ENCODE data around the gene ERAP2. TPM values are rescaled to one million over a fixed set of nuclear protein-coding genes. Genes with fewer than 3 reads are reported as not detected.
A peak's percentile ranks its signal among the peaks of the same experiment; 100 is the strongest.

The ERAP2 gene
- total RNA-seq, 1 donor from 2014 or later: 14.8 TPM

GRCh38 chr5:96885518-96886338, 9.4 kb downstream of the ERAP2 start:
- DNase-seq (ENCODE audit: low spot score) (no peak), ATAC-seq (no peak)
- intact Hi-C loops (cut with DNase I): no loop called here

DNA sequence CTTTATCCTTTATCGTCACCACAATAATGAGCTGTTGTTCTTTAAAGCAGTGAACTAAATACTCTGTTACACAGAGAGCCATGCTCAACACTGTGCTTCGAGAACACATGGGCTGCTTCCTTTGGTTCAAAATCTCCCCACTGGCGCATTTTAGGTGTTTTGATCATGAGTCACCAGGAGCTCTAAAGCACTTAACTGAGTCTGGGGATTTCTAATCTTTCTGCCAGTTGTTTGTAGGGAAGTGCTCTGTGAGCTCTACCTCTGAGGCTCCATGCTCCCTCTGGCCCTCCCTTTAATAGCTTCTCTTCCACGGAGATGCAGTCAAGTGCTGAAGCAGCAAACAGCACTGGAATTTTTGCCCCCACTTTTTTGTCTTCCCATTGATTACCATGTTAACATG, 17.0 kb downstream of the ERAP2 start:
- intact Hi-C loops (cut with DNase I): loop anchor here (5.0 kb wide), 1 partner anchor 286 kb away; no protein-coding TSS in a partner anchor
- ATAC-seq: no peak

DNA sequence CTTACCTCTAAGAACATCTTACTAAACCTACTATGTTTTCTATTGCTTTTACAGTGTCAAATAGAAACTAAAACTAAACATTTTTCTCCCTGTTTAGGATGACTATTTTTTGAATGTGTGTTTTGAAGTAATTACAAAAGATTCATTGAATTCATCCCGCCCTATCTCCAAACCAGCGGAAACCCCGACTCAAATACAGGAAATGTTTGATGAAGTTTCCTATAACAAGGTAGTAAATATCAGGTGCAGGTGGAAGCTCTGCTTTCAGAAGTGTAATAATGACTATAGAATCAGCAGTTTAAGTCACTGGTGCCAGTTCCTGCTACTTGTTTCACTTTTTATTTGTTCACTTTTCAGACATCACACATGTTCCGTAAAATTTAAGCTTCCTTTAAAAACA, 20.0 kb downstream of the ERAP2 start:
- peak; percentile 42 for ATAC-seq
- intact Hi-C loops (cut with DNase I): no loop called here
- no peak for DNase-seq (ENCODE audit: low spot score)

More for the DNA sequence above, 17.0 kb downstream of the ERAP2 start:
- no peak for DNase-seq (ENCODE audit: low spot score)

- DNase-seq (ENCODE audit: low spot score) (no peak), ATAC-seq (peak; percentile 68)
- intact Hi-C loops (cut with DNase I): no loop called here
These were observed 20.5 kb downstream of the ERAP2 start for GRCh38 chr5:96896806-96897205.

DNA sequence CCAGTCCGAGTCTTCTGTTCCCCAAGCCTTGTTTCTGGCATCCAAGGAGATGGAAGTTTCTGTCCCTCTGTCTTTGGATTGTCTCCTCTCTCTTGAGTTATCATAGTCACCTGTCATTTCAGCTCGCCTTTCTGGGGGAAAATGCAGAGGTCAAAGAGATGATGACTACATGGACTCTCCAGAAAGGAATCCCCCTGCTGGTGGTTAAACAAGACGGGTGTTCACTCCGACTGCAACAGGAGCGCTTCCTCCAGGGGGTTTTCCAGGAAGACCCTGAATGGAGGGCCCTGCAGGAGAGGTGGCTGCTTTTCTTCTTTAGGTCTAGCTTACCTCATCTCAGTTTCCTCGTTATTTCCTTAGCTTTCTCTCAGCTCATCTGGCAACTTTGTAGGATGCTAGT, 25.1 kb downstream of the ERAP2 start:
- DNase-seq (ENCODE audit: low spot score) (no peak), ATAC-seq (no peak)
- intact Hi-C loops (cut with DNase I): no loop called here

GRCh38 chr5:96901841-96902240, 25.5 kb downstream of the ERAP2 start:
- intact Hi-C loops (cut with DNase I): no loop called here
- ATAC-seq (no peak), DNase-seq (ENCODE audit: low spot score) (no peak)

DNA sequence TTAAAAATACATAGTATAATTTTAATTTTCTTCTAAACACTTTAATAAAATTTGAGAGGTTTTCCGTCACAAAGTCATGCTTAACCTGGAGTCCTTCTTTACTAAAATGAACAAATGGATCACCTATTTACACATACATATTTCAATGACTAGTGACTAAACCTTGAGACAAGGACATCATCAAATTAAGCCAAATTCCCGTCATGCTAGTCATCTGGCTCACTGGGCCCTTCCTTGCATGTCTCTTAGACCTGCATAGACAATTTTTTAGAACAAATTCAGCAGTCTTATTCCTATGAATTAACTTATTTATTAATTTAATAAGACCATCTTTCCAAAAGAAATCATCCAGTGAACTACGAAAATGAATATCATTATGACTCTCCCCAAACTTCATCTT, 26.6 kb downstream of the ERAP2 start:
- ATAC-seq (no peak), DNase-seq (ENCODE audit: low spot score) (no peak)
- intact Hi-C loops (cut with DNase I): no loop called here

DNA sequence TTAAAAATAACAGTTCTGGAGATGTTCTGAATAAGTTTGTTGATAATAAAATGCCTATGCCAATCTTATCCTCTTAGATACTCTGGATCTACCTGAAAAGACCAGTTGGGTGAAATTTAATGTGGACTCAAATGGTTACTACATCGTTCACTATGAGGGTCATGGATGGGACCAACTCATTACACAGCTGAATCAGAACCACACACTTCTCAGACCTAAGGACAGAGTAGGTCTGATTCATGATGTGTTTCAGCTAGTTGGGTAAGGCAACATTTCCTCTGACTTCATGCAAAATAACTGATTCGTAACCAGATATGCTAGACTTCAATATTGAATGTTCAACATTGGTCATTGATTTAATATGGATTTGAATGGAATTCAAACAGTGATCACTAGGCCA, 27.0 kb downstream of the ERAP2 start:
- no peak for DNase-seq (ENCODE audit: low spot score)
- intact Hi-C loops (cut with DNase I): no loop called here
- ATAC-seq: no peak

DNA sequence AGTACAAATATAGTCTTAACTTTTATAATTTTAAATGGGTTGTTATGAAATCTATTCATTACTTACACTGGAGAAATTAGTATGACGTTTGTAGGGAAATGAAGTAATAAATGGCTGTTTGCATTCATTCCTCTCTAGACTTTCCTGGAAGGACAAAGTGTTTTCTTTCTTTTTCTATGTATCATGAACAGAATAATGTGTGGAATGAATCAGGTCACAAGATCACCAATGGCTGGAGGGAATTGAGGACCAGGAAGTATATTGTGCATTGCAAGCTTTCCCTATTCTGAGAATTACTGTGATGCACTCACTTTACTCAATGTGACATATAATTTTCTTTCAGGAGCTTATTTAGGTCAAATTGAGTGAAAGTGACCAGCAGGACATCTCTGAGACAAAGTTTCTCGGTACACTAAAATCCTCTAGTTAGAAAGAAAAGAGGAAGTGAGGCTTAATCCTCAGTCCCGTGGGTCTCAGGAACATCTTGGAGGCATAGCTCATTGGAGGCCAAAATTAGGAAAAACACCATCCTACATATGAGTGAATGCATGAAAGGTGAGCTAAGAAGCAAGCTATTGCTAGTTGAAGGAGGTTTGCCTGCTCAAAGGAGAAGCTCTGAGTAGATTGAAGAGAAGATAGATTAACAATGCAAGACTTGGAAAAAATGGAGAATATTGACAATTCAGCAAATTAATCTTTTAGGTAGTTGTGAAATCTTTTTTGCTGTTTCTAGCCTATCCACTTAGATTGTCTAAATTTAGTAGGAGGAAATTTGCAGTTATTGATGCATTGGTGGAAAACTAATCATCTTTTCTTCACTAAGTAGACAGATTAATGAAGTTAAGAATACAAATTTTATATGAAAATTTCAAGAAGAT, 28.0 kb downstream of the ERAP2 start:
- ATAC-seq: no peak
- intact Hi-C loops (cut with DNase I): no loop called here

GRCh38 chr5:96905864-96906263, 29.6 kb downstream of the ERAP2 start:
- DNase-seq (ENCODE audit: low spot score): no peak
- intact Hi-C loops (cut with DNase I): no loop called here

More for the DNA sequence above, 28.0 kb downstream of the ERAP2 start:
- no peak for DNase-seq (ENCODE audit: low spot score)

GRCh38 chr5:96909003-96909402, 32.7 kb downstream of the ERAP2 start:
- no peak for DNase-seq (ENCODE audit: low spot score)
- intact Hi-C loops (cut with DNase I): no loop called here
- ATAC-seq: no peak

More at GRCh38 chr5:96905864-96906263, 29.6 kb downstream of the ERAP2 start:
- ATAC-seq: no peak

DNA sequence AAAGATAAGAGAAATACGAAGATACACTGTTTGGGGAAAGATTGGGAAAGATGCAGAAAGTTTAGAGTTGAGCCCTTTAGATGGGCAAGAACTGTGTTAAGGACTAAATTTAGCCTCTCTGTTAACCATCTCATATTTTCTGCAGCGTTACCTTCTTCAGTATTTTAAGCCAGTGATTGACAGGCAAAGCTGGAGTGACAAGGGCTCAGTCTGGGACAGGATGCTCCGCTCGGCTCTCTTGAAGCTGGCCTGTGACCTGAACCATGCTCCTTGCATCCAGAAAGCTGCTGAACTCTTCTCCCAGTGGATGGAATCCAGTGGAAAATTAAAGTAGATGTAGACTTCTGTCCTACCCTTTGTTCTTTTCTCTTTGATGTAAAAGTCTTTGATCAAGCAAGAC, 33.1 kb downstream of the ERAP2 start:
- intact Hi-C loops (cut with DNase I): no loop called here
- DNase-seq (ENCODE audit: low spot score): no peak
- no peak for ATAC-seq

GRCh38 chr5:96911139-96911538, 34.8 kb downstream of the ERAP2 start:
- intact Hi-C loops (cut with DNase I): no loop called here
- DNase-seq (ENCODE audit: low spot score) (no peak), ATAC-seq (no peak)

DNA sequence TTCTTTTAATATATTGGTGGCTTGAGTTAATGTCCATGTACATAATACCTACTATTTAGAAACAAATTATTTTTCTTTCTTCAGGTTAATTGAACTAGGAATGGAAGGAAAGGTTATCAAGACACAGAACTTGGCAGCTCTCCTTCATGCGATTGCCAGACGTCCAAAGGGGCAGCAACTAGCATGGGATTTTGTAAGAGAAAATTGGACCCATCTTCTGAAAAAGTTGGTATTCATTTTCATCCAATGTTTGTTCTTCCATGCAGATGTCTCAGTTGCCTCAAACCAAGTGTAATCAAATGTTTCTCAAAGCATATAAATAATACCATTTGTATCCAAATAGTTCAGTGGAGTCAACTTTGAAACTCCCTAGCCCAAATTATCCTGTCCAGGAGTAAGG, 36.9 kb downstream of the ERAP2 start:
- DNase-seq (ENCODE audit: low spot score) (no peak), ATAC-seq (no peak)
- intact Hi-C loops (cut with DNase I): no loop called here

- ATAC-seq: no peak
- no peak for DNase-seq (ENCODE audit: low spot score)
- intact Hi-C loops (cut with DNase I): no loop called here
These were observed 43.5 kb downstream of the ERAP2 start for GRCh38 chr5:96919754-96920197.

GRCh38 chr5:96920744-96921355, 44.5 kb downstream of the ERAP2 start:
- intact Hi-C loops (cut with DNase I): no loop called here
- no peak for DNase-seq (ENCODE audit: low spot score)
- ATAC-seq: no peak

- DNase-seq (ENCODE audit: low spot score) (no peak), ATAC-seq (no peak)
- intact Hi-C loops (cut with DNase I): no loop called here
These were observed 46.4 kb downstream of the ERAP2 start for GRCh38 chr5:96922499-96923244.

- intact Hi-C loops (cut with DNase I): no loop called here
- ATAC-seq (no peak), DNase-seq (ENCODE audit: low spot score) (no peak)
These were observed 47.7 kb downstream of the ERAP2 start for GRCh38 chr5:96924016-96924443.

DNA sequence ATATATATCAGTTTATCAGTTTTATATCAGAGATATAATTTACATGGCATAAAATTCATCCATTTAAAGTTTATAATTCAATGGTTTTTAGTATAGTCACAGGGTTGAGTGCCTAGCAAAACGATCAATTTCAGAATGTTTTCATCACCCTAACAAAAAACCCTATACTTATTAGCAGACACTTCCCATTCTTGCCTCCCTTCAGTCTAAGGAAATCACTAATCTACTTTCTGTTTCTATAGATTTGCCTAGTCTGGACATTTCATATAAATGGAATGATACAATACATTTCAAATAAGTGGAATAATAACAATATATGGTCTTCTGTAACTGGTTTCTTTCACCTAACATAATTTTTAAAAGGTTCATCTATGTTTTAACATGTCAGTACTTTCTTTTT, 50.0 kb downstream of the ERAP2 start:
- DNase-seq (ENCODE audit: low spot score): no peak
- intact Hi-C loops (cut with DNase I): no loop called here
- no peak for ATAC-seq

All from sciatic nerve (tissue), 2 donors.